ENCODE measurements around the gene OGFOD2. TPM values are rescaled to one million over a fixed set of nuclear protein-coding genes. Genes with fewer than 3 reads are reported as not detected.

The OGFOD2 gene
- total RNA-seq, 1 experiment from 2014 or later, result 6.7 TPM

- no peak overlapping the region for H3K27ac ChIP-seq
- no peaks in the 10 kb centered on the region for H3K4me1 ChIP-seq
- H3K9me3 ChIP-seq (replicated peaks), result no peaks in the 10 kb centered on the region
- no peaks in the 10 kb centered on the region for H3K27me3 ChIP-seq
- H3K4me3 ChIP-seq, result no peak overlapping the region
- H3K36me3 ChIP-seq, result no peaks in the 10 kb centered on the region
- DNase-seq, result no peak
Measured at GRCh38 chr12:122994781-122995502, 19.9 kb downstream of the OGFOD2 start.

GRCh38 chr12:122995503-122996187 lies 20.6 kb downstream of the OGFOD2 start:
- Histone ChIP-seq H3K4me3 (no peak overlapping the region), H3K27ac (no peak overlapping the region), H3K36me3 (no peaks in the 10 kb centered on the region), H3K27me3 (no peaks in the 10 kb centered on the region), H3K9me3 (replicated peaks) (no peaks in the 10 kb centered on the region), H3K4me1 (no peaks in the 10 kb centered on the region)
- DNase-seq, result no peak

GRCh38 chr12:122996188-122996601 lies 21.2 kb downstream of the OGFOD2 start:
- Histone ChIP-seq H3K4me1 (no peaks in the 10 kb centered on the region), H3K27me3 (no peaks in the 10 kb centered on the region), H3K36me3 (no peaks in the 10 kb centered on the region), H3K4me3 (no peak overlapping the region), H3K27ac (no peak overlapping the region), H3K9me3 (replicated peaks) (no peaks in the 10 kb centered on the region)
- no peak for DNase-seq

GRCh38 chr12:122996621-122997342 lies 21.7 kb downstream of the OGFOD2 start:
- no peak overlapping the region for H3K4me3 ChIP-seq
- H3K9me3 ChIP-seq (replicated peaks), result no peaks in the 10 kb centered on the region
- no peaks in the 10 kb centered on the region for H3K4me1 ChIP-seq
- no peaks in the 10 kb centered on the region for H3K27me3 ChIP-seq
- no peak for DNase-seq
- no peaks in the 10 kb centered on the region for H3K36me3 ChIP-seq
- no peak overlapping the region for H3K27ac ChIP-seq

DNA sequence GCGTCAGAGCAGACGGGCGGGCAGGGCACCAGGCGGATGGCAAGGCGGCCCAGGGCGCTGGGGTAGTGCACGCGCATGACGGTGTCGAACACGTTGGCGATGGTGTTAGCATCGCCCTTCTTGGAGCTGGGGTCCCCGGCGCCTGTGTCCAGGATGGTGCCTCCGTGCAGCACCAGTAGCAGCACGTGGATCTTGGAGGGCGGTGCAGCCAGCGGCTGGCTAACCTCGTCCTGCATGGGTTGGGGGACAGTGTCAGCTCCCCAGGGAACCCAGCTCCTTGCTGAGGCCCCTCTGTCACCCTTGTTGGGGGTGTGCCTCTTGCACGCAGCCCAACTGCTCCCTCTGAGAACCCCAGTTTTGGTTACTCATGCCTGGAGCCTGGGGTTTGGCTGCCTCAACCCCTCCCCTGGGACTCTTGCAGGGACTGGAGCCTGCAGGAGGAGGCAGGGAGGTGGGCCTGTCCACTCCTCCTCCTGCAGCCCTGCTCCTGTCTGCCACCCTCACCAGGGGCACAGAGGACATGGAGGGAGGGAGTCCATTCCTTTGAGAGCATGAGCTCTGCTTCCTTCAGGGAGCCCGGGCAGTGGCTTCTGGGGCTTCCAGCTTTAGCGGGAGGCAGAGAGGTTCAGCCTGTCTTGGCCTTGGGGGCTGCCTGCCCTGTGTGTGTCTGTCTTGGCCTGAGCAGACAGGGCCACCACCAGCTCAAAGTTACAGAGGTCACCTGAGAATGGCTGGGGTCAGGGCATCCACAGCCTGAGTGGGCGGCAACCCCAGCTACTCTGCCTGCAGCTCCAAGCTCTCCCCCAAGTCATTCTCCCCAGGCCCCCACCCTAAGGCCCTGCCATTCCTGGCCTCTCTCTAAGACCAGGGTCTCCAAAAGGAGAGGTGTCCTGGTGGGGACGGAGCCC lies 22.6 kb downstream of the OGFOD2 start:
- no peak for DNase-seq
- H3K36me3 ChIP-seq, result no peaks in the 10 kb centered on the region
- H3K27me3 ChIP-seq, result no peaks in the 10 kb centered on the region
- no peak overlapping the region for H3K4me3 ChIP-seq
- no peak overlapping the region for H3K27ac ChIP-seq
- H3K9me3 ChIP-seq (replicated peaks), result no peaks in the 10 kb centered on the region
- H3K4me1 ChIP-seq, result no peaks in the 10 kb centered on the region

DNA sequence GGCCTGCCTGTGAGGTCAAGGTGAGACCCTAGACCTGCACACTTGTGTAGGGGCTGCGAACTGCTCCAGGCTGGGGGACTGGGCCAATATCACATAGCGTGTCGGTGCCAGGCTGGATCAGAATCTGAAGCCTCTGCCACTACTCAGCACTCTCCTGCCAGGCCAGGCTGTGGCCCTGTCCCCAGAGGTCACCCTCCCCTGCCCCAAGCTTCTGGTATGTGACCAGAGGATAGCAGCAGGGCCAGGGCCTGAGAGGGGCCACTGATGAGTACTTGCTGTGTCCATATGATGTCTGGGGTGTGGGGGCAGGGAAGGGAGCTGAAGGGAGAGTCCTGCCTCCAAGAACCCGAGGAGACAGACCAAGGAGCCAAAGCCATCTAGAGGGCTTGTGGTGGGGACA lies 23.3 kb downstream of the OGFOD2 start:
- DNase-seq, result no peak
- H3K4me1 ChIP-seq, result no peaks in the 10 kb centered on the region
- H3K27ac ChIP-seq, result no peak overlapping the region
- H3K9me3 ChIP-seq (replicated peaks), result no peaks in the 10 kb centered on the region
- no peaks in the 10 kb centered on the region for H3K36me3 ChIP-seq
- no peak overlapping the region for H3K4me3 ChIP-seq
- H3K27me3 ChIP-seq, result no peaks in the 10 kb centered on the region

DNA sequence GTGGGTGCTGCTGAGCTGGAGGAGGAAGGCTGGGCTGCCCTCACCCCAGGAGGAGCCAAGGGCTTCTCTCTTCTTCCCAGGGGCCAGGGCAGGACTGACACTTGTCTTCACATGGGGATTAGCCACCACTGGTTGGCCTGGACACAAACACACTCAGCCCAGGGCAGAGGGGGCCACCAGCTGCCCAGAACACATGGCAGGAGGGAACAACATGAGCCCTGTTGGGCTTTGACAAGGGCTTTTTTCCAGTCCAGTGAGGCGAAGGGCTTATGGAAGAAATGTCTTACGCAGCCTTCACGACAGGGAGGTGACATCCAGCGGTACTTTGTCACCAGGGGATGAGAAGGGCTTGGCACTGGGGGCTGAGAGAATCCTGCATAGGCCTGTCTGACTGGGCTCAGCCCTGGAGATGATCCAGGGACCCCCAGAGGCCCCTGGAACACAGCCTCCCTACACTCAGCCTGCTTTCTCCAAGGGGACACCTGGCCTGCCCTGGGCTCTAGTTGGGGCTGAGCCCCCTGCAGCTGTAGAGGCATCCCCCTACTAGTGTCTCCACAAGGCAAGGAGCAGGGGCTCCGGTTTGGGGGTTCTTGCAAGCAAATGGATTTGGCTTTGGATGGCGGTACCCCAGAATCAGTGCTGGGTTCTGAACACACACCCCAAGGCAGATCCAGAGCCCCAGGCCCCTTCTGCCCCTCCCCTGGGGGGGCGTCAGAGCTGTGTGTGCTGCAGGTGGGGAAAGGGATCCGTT lies 24.3 kb downstream of the OGFOD2 start:
- DNase-seq, result no peak
- Histone ChIP-seq H3K4me3 (no peak overlapping the region), H3K9me3 (replicated peaks) (no peaks in the 10 kb centered on the region), H3K27ac (no peak overlapping the region), H3K27me3 (no peaks in the 10 kb centered on the region), H3K4me1 (no peaks in the 10 kb centered on the region), H3K36me3 (no peaks in the 10 kb centered on the region)

- DNase-seq, result no peak
- no peak overlapping the region for H3K4me3 ChIP-seq
- H3K27ac ChIP-seq, result no peak overlapping the region
- no peaks in the 10 kb centered on the region for H3K36me3 ChIP-seq
- no peaks in the 10 kb centered on the region for H3K27me3 ChIP-seq
- H3K4me1 ChIP-seq, result no peaks in the 10 kb centered on the region
- no peaks in the 10 kb centered on the region for H3K9me3 ChIP-seq (replicated peaks)
Measured at GRCh38 chr12:122999986-123000420, 25.0 kb downstream of the OGFOD2 start.

DNA sequence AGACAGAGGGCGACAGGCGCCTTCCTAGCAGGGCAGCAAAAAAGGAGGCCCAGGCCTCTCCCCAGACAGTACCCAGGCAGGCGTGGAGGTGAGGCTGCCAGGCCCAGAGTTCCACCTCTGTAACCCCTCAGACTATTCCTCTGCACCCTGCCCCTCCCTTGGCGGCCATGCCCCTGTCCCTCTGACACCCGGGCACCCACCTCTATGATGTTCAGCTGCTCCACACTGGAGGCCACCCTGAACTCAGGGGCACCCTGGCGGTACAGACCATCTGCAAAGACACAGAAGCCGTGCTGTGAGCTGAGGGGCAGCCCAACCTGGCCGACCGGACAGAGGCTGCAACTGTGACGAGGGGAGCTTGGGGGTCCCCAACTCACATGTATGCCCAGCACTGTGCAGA lies 25.5 kb downstream of the OGFOD2 start:
- Histone ChIP-seq H3K4me1 (no peaks in the 10 kb centered on the region), H3K9me3 (replicated peaks) (no peaks in the 10 kb centered on the region), H3K27me3 (no peaks in the 10 kb centered on the region), H3K36me3 (no peaks in the 10 kb centered on the region), H3K27ac (no peak overlapping the region), H3K4me3 (no peak overlapping the region)
- DNase-seq, result no peak

DNA sequence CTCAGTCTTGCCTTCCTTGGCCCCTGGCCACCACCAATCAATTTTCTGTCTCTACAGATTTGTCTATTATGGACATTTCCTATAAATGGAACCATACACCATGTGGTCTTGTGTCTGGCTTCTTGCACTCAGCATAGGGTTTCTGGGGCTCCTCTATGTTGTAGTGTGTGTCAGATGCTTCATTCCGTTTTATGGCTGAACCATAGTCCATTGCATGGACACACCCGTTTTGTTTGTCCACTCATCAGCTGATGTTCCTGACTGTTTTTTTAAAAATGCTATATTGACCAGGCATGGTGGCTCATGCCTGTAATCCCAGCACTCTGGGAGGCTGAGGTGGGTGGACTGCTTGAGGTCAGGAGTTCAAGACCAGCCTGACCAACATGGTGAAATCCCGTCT lies 26.4 kb downstream of the OGFOD2 start:
- no peak overlapping the region for H3K4me3 ChIP-seq
- no peak for DNase-seq
- H3K27ac ChIP-seq, result no peak overlapping the region
- no peaks in the 10 kb centered on the region for H3K27me3 ChIP-seq
- no peaks in the 10 kb centered on the region for H3K36me3 ChIP-seq
- no peaks in the 10 kb centered on the region for H3K4me1 ChIP-seq
- no peaks in the 10 kb centered on the region for H3K9me3 ChIP-seq (replicated peaks)

DNA sequence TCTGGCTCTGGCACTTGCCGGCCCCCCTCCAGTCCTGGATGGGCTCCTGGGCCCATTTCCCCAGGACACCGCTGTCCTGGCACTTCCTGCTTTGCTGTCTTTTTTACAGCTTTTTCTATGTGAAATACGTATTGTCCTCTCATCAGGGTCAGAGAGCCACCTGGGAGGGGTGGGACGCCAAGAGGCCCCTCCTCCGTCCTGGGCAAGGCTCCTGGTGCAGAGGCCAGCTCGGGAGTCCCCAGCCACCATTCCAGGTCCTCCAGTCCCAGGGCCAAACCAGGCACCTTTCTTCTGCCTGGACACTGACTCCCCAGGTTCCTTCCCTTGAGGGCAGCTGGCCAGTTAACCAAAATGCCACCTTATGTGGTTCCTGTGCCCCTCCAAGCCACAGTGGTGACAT lies 28.2 kb downstream of the OGFOD2 start:
- no peaks in the 10 kb centered on the region for H3K36me3 ChIP-seq
- no peaks in the 10 kb centered on the region for H3K27me3 ChIP-seq
- H3K9me3 ChIP-seq (replicated peaks), result no peaks in the 10 kb centered on the region
- no peak for DNase-seq
- H3K4me1 ChIP-seq, result no peaks in the 10 kb centered on the region
- H3K27ac ChIP-seq, result no peak overlapping the region
- no peak overlapping the region for H3K4me3 ChIP-seq

- no peak for DNase-seq
- no peaks in the 10 kb centered on the region for H3K9me3 ChIP-seq (replicated peaks)
- H3K36me3 ChIP-seq, result no peaks in the 10 kb centered on the region
- H3K27ac ChIP-seq, result no peak overlapping the region
- H3K4me3 ChIP-seq, result no peak overlapping the region
- no peaks in the 10 kb centered on the region for H3K4me1 ChIP-seq
- no peaks in the 10 kb centered on the region for H3K27me3 ChIP-seq
Measured at GRCh38 chr12:123004287-123004686, 29.2 kb downstream of the OGFOD2 start.

DNA sequence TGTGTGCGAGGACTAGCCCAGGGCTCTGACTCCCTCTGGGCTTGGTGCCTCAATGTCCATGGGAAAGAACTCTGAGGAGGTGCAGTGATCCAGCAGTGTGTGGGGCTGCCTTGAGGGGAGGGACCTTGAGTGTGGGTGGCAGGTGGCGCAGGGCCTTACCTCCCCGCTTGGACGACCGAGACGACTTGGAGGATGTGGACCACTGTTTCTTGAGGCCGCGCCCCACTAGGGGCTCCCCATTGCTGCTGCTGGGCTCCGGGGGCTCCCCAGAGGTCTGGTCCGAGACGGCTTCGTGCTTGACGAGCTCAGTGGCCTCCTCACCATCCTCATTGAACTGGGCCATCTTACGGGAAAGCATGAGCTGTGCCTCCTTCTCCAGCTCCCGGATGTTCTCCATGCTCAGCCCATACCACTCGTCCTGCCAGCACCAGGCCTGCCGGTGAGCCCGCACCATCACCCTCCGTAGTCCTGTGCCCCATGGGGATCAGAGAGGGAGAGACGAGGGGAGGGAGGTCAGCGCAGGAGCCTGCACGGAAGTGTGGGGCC lies 30.1 kb downstream of the OGFOD2 start:
- no peaks in the 10 kb centered on the region for H3K27me3 ChIP-seq
- H3K4me3 ChIP-seq, result no peak overlapping the region
- H3K27ac ChIP-seq, result no peak overlapping the region
- H3K4me1 ChIP-seq, result no peaks in the 10 kb centered on the region
- H3K36me3 ChIP-seq, result no peaks in the 10 kb centered on the region
- H3K9me3 ChIP-seq (replicated peaks), result no peaks in the 10 kb centered on the region
- no peak for DNase-seq

GRCh38 chr12:123006977-123007376 lies 31.9 kb downstream of the OGFOD2 start:
- Histone ChIP-seq H3K4me3 (no peak overlapping the region), H3K27me3 (no peaks in the 10 kb centered on the region), H3K4me1 (no peaks in the 10 kb centered on the region), H3K36me3 (no peaks in the 10 kb centered on the region), H3K9me3 (replicated peaks) (no peaks in the 10 kb centered on the region), H3K27ac (no peak overlapping the region)
- DNase-seq, result no peak

Measured in SJCRH30 (cell line).